Spleen (tissue), 7 donors: ENCODE measurements around the gene RAD51B.

Source experiments
- POLR2A ChIP-seq, 3 donors: fragments of 450-650 bp; IDR thresholded peaks; one replicate each; pipeline ENCODE4 v1.5.1; 2017; ENCODE audit warnings: antibody characterized with exemption in 3 of 3, mild to moderate bottlenecking in 1 of 3
- TF ChIP-seq, protein P1 (sequence below), 11 experiments: fragments of 200-600 bp in 7 of 11; fragments of 450-650 bp in 4 of 11; sonication (generic) in 4 of 11; IDR thresholded peaks in 8 of 11; conservative IDR thresholded peaks in 3 of 11; 1 replicate in 7 of 11; 2 replicates in 4 of 11; pipeline versions ENCODE4 v1.4.0 to v1.8.0; 2016 to 2021; ENCODE audit warnings: antibody characterized with exemption in 11 of 11, inconsistent platforms in 4 of 11, mild to moderate bottlenecking in 1 of 11
- donor health status: DM: no; HTN: no; CAD: no; lungs with moderate emphysema.
- donor health status: DM: no; HTN: no; CAD: no.
- donor health status: DM: no; HTN: no; CAD: no.

DNA sequence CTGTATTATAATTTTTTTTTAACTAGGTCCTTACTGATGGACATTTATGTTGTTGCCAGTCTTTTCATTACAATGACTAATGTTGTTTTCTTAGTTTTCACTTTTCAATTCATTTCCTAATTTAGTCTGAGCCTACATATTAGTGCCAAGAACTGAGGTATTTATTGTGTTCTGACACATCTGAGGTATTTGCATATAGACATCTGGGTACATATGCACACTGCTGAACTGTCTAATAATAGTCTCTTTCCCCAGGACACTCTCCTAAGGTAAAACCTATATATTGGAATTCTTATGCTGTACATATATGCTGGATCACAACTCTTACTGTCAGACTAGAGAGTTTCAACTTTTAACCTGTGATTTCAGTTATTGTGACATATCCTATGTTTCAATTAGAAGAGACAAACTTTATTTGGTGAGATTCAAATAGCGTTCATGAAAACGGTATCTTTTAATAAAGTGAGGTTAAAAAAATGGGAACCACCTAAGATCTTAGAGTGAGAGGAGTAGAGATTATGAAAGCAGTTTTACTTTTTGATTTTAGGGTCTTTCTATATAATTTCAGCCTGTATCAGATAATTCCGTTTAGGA, 263.2 kb downstream of the RAD51B start:
- TF ChIP-seq, protein P1, sequence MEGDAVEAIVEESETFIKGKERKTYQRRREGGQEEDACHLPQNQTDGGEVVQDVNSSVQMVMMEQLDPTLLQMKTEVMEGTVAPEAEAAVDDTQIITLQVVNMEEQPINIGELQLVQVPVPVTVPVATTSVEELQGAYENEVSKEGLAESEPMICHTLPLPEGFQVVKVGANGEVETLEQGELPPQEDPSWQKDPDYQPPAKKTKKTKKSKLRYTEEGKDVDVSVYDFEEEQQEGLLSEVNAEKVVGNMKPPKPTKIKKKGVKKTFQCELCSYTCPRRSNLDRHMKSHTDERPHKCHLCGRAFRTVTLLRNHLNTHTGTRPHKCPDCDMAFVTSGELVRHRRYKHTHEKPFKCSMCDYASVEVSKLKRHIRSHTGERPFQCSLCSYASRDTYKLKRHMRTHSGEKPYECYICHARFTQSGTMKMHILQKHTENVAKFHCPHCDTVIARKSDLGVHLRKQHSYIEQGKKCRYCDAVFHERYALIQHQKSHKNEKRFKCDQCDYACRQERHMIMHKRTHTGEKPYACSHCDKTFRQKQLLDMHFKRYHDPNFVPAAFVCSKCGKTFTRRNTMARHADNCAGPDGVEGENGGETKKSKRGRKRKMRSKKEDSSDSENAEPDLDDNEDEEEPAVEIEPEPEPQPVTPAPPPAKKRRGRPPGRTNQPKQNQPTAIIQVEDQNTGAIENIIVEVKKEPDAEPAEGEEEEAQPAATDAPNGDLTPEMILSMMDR (IDR thresholded peaks at IDR 0.05 in 8 of 11, conservative IDR thresholded peaks at IDR 0.05 in 3 of 11), result no peak
- no peak for TF ChIP-seq POLR2A (IDR thresholded peaks at IDR 0.05)
